Forelimb muscle (tissue), 1 donor: ENCODE measurements around the gene CBARP. TPM values are rescaled to one million over a fixed set of nuclear protein-coding genes. Genes with fewer than 3 reads are reported as not detected.

Source experiments
- DNase-seq: peaks from one replicate; pipeline ENCODE4 v3.0.0-alpha.2; 2013; ENCODE audit warnings: low read depth
- polyA plus RNA-seq: library from polyadenylated mRNA; unstranded; fragments of 120-200 nt; gene quantifications from one replicate; pipeline ENCODE4 v1.2.1, GENCODE V29; 2013; ENCODE audit not compliant: insufficient read length

The CBARP gene
- polyA plus RNA-seq, 1 donor: 1.3 TPM

DNA sequence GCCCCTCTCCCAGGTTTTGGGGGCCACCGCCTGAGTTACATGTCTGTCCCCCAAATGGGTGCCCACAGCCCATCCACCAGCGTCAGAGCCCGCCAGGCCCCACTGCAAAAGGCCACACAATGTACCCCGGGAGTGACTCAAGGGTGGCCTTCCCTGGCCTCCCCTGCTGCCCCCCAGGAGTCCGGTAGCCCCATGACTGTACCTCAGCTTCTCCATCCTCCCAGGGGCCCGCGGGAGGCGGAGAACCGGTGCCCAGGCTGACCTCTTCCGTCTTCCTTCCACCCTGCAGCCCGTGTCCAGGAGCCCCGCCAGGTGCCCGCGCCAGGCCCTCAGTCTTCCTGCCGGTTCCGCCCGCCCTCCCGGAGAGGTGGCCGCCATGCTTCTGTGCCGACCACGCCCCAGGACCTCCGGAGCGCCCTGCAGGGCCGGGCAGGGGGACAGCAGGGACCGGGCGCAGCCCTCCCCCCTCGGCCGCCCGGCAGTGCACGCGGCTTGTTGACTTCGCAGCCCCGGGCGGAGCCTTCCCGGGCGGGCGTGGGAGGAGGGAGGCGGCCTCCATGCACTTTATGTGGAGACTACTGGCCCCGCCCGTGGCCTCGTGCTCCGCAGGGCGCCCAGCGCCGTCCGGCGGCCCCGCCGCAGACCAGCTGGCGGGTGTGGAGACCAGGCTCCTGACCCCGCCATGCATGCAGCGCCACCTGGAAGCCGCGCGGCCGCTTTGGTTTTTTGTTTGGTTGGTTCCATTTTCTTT, 10.3 kb downstream of the CBARP start:
- no peak for DNase-seq

DNA sequence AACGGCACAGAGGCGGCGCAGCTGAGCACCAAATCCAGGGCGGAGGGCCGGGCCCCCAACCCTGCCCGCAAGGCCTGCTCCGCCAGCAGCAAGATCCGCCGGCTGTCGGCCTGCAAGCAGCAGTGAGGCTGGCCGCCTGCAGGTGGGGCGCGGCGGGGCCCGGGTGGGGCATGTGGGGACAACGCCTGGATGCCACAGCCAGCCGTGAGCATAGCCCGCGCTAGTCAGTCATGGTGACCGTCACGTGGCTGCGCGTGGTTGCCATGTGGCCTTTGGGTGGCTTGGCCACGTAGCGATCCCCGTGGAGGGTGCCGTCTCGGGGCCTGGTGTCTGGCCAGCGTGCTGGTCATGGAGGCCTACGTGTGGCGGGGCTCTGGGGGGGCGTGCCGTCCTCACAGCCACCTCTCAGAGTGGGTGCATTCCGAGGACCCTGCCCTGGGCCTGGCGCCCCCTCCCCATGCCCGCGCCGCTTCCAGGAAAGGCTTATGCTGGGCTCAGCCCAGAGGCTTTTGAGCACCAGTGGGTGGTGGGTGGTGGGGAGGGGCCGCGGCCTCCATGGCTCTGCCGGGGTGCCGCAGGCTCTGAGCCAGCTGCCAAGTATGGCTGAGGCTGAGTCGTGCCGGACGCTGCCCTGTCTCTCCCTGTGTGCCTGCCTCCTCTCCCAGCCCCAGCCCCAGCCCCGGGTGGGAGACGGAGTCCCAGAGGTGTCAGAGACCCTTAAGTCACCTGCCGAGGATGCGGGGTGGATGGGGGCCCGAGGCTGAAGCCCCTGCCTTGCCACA, 11.1 kb downstream of the CBARP start:
- DNase-seq: no peak

DNA sequence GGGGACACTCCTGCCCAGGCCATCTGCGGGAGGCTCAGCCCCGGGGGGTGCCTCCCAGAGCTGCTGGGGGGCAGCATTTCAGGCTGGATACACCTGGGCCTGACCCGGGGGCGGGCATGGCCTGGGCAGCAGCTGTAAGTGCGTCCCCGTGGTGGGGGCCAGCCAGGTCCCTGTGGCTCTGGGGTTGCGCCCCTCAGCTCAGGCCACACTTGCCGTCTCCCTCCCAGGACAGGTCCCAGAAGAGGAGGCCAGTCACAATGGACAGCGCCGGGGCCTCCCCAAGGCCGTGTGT, 11.6 kb downstream of the CBARP start:
- DNase-seq: no peak

DNA sequence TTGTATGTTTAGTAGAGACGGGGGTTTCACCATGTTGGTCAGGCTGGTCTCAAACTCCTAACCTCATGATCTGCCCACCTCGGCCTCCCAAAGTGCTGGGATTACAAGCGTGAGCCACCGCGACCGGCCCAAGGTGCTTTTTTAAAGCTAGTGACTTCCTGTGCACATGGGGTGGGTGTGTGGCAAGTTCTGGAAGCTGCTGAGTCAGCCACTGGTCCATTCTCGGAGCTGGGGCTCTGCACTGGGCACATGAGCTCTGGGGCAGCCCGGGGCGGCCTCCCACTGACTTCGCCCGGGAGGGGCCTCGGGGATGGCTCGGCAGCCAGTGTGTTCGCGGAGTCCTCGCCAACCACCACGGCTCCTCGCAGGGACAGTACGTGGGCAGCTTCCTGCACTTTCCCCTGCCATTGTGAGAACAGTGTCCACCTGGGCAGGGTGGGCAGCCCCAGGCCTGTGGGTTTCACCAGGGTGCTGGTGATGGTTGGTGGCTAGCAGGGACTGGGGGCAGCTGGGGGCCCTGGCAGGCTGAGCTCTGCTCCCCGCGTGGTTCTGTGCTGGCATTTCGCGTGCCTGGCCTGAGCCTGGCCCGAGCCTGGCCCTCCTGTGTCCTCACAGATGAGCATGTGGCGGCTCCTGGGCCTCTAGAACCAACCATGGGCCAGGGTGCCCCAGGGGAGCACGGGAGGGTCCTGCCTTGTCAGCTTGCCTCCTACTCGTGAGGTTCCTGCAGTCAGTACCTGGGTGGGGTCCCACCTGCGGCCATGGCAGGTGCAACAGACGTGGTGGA, 12.2 kb downstream of the CBARP start:
- no peak for DNase-seq

DNA sequence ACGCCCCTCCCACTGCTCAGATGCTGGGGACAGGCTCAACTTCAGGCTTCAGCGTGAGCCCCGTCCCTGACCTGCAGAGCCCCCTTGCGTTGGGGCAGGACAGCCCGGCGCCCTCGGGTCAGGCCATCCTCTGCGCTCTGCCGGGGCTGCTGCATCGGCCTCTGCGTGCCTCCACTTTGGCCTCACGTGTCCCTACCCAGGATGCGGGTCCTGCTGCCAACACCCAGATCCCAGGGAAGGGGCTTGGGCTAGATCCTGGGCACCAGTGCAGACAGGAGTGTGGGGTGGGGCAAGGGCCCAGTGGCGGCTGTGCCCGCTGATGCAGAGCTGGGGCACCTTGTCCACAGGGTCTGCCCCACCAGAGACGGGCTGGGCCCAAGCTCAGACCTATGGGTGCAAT, 13.0 kb downstream of the CBARP start:
- DNase-seq: no peak

DNA sequence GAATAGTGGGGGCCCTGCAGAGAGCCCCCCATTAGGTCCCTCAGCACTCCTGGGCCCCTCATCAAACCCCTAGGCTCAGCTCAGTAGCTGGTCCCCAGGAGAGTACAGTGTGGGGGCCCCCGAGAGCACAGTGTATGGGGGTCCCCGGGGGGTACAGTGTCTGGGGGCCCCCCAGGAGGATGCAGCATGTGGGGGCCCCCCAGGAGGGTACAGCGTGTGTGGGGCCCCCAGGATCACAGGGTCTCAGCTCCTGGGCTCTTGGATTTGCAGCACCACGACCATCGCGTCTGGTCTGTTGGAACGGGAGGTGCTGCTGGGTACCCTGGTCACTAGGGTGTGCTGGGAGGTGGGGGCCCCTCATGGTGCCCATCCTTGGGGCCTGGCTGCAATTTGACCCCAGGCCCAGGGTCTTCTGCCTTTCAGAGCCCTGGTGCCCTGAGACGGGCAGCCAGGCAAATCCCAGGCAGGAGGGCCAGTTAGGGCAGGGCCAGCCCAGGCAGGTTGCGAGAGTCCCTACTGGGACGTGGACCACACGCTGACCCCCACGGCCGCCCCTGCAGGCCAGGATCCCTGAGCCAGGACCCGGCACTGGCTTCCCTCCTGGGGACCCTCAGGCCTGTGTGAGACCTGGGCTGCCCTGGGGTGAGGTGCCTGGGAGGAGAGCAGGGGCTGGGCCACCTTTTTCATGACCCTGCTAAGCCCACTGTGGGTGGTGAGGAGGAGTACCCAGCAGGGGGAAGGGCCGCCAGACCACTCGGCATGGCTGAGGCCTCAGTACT, 13.6 kb downstream of the CBARP start:
- DNase-seq: no peak

DNA sequence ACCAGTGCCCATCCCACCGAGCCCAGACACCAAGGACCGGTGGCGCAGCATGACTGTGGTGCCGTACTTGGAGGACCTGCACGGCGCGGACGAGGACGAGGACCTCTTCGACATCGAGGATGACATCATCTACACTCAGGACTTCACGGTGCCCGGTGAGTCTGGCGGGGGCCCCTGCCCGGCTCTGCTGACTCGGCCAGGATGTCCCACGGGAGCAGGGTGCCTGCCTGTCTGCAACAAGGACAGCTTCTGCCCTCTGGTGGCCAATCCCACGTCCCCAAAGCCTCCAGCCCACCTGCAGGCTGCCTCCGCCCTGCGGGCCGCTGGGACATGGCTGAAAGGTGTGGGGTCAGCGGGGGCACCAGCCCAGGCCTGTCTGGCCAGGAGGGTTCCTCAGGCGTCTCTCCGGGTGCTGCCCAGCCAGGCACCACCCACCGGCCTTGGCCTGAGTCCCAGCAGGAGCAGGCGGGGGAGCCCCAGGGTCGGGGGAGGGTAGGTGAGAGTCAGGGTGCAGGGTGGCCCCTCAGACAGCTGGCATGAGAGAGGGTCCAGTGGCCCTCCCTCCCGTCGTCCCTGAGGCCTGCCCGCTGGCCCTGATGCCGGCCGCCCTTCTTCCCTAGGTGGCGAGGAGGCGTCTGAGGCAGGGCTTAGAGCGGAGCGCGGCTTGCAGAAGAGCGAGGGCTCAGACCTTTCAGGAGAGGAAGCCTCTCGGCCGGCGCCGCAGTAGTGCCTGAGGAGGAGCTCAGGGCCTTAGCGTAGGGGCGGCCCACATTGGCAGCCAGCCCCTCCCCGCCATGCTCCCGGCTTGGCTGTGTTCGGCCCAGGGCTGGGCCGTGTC, 14.6 kb downstream of the CBARP start:
- no peak for DNase-seq

DNA sequence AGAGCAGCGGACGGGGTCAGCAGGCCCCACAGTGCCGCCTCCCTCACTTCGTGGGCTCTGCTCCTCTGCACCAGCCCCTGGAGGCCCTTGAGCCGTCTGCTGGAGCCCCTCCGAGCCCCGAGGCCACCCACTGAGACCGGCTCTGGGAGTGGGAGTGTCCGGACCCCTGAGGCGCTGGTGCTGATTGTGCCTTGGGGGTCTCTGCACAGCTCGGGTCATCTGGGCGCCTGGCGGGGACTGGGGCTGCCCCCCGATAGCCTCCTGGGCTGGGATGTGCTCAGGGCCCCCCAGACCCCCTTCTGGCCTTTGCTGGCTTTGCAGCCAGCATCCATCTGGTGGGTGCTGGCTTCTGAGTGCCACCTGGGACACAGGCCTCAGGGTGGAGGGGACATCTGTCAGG, 15.4 kb downstream of the CBARP start:
- DNase-seq: no peak

DNA sequence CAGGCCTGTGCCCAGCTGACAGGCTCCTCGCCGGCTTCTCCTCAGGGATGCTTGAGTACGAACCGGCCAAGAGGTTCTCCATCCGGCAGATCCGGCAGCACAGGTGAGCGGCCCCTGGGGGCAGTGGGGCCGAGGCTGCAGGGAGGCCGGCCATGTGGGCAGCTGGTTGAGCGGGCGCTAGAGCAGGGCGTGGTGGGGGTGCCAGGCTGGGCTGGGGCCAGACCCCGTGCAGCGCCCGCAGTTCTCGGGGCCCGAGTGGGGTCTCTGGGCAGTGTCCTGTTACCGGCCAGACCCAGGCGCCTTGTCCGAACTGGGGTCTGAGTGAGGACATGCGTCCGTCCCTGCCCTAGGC, 15.9 kb downstream of the CBARP start:
- no peak for DNase-seq

DNA sequence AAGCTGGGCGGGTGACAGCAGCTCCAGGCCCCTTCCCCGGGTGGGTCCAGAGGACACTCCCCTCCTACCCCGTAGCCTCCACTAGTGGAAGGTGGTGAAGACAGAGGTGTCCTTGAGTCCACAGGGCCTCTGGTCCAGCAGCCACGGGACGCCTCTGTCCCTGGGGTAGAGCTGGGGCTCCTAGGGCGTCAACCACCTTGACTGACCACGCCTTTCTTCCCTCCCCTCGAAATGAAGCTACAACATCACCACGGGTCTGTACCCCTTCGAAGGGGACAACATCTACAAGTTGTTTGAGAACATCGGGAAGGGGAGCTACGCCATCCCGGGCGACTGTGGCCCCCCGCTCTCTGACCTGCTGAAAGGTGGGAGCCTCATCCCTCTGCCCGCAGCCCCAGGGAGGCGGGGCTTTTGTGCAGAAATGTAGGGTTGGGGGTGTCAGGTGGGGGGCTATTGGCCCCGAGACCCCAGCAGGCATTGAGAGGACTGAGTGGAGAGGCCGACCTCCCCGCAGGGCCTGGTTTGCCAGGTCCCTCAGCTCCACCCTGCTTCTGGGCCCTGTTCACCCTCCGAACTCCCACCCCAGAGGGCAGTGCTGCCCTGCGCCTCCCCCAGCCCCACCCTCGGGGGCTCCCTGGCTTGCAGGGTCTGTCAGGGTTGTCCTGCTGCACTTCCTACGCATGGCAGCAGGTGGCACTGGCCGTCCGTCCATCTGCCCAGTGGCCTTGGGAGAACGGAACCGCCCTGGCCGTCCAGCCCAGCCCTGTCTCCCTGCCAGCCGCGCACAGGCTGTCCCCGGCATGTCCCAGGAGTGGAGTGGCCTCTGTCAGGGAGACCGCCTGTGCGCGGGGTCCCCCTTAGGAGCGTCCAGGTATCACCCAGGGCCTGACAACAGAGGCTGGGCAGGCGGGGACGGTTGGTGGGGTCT, 16.6 kb downstream of the CBARP start:
- no peak for DNase-seq

DNA sequence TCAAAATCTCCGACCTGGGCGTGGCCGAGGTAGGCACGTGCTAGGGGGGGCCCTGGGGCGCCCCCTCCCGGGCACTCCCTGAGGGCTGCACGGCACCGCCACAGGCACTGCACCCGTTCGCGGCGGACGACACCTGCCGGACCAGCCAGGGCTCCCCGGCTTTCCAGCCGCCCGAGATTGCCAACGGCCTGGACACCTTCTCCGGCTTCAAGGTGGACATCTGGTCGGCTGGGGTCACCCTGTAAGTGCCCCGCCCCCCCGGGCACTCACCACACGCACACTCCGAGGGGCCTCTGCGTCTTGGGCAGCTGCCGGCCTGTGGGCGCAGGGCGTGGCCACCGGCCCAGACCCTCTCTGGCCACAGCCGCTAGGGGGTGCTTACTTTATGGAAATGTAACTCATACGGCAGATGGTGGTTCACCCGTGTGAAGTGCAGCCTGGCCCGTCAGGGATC, 17.3 kb downstream of the CBARP start:
- no peak for DNase-seq

DNA sequence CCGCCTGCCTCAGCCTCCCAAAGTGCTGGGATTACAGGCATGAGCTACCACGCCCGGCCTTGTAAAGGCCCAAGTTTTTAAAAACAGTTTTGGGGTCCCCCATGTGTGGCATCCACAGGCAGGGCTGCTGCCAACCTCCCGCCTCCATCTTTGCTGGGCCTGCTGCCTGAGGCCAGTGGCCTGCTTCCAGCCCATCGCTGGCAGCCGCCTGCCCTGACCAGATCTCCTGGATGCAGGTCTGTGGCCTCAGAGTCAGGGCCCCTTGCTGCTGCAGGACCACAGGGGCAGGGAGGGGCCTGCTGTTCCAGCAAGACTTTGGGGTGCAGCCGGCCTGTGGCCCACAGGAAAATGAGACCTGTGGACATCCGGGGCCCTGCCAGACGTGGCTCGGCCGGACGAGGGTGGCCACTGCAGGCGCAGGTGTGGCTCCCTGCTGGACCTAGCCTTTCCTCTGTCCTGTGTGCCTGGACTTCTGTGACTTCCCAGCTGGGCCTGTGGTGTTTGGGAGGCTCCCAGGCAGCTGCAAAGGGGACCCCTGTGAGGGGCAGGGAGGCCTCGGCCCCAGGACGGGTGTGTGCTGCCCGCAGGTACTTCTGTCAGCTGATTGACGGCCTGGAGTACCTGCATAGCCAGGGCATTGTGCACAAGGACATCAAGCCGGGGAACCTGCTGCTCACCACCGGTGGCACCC, 17.9 kb downstream of the CBARP start:
- no peak for DNase-seq

DNA sequence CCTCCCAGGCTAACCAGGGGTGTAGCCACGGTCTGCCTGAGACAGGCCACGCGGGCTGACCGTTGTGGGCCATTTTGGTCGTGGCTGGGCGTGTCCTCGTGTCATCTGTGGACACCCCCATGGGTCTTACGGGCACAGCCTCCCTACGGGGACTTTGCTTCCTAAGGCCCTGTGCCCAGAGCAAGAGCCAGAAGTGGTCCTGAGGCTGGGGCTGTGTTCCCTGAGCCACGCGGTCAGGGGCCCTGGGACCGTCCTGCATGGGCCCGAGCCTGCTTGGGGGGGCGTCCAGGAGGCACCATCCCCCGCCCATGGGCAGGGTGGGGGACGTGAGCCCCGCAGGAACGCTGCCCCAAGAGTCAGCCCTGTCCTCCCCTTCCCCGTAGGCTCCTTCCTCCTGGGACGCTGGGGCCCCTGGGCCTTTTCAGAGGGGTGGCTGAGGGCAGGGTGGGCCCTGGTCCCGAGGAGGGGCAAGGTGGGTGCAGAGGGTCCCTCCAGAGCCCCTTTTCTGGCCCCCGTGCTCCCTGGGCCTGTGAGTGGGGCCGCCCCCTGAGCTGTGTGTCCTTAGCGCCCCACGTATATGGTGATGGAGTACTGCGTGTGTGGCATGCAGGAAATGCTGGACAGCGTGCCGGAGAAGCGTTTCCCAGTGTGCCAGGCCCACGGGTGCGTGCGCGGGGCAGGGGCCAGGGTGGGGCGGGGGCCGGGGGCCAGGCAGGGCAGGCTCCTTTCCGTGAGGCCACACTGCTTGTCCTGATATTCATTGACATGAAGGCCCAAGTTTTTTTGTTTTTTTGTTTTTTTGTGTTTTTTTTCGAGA, 18.8 kb downstream of the CBARP start:
- no peak for DNase-seq

DNA sequence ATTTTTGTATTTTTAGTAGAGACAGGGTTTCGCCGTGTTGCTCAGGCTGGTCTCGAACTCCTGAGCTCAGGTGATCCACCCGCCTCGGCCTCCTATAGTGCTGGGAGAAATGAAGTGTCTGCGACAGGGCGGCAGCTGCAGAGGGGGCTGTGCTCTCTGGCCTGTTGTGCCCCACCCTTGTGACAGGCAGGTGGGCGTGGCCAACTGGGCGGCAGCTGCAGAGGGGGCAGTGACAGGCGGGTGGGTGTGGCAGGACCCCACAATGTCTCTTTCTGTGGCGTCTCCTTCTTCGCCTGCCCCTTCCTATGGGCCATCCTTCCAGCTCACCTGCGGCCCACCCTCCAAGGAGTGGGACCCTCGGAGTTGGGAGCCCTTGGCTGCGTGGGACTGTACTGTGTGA, 20.4 kb downstream of the CBARP start:
- DNase-seq: no peak

DNA sequence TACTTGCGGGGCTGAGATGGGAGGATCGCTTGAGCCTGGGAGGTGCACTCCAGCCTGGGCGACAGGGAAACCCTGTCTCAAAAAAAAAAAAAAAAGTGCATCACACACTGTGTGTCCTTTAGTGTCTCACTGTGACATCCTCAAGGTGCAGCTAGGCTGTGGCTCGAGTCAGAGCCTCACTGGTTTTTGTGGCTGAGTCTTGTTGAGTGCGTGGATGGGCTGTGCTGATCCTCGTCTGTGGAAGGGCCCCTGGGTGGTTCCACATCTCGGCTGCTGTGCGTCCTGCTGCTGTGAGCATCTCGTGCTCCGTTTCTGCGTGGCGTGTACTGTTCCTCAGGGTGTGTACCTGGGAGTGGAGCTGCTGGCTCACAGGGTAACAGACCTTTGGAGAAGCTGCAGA, 21.0 kb downstream of the CBARP start:
- no peak for DNase-seq

DNA sequence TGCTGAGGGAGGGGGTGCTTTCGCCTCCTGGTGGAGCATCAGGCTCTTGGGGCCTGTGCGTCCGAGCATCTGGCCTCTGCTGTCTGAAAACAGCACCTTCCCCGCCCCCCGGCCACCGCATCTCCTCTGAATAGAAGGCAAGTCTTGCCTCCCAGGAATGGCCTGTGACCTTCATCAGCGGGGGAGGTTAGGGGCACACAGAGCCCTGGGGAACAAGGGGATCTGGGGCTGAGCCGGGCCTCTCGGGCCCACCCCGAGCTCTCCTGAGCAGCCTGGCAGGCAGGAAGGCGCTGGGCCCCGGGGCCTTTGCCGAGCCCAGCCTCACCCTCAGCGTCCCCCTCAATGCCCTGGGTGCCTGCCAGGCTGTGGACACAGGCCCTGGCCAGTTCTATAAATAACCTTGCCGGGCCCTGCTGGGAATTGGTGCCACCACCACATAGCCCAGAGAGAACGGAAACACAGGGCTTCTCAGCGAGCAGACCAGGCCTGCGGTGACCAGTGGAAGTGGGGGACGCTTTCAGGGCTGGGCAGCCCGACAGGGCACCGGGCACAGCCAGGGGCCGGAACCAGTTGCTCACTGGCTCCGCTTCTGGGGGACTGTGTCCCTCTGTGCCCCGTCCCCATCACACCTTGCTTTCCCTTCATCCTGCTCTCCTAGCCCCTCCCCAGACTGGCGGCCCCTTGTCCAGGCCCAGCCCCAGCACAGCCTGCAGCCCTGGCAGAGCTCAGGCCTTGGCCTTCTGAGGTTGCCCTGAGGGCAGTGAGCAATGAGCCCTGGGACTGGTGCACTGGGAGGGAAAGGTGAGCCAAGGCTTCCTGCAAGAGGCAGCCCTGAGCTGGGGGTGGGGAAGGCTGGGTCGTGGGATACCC, 22.7 kb downstream of the CBARP start:
- no peak for DNase-seq

DNA sequence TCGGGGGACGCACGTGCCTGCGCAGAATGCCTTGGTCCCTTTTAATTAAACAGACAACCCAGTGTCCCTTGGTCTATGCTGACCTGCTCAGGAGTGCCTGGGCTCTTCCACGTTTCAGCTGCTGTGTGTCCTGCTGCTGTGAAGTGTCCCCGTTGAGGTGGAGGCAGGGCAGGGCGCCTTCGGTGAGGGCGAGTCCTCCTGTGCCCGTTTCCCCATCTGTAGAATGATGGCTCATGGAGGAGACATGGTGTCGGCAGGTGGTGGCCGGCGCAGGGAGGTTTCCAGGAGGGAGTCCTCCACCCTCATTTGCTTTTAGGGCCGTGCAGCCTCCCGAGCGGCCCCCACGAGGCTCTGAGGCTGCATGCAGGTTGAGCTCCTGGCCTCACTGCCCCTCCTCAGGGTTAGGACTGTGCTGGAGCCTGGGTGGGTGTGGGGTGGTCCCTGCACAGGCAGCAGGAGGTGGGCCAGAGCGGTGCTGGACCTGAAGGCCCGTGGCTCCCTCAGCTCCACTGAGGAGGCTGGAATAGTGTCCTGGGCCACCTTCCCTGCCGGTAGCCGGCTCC, 23.4 kb downstream of the CBARP start:
- no peak for DNase-seq
